Measurements from ENCODE around the gene ZSCAN1. TPM values are rescaled to one million over a fixed set of nuclear protein-coding genes. Genes with fewer than 3 reads are reported as not detected.

ZSCAN1 gene
- total and polyA plus RNA-seq, 4 donors: 0.30 to 1.7 (median 0.88) TPM

DNA sequence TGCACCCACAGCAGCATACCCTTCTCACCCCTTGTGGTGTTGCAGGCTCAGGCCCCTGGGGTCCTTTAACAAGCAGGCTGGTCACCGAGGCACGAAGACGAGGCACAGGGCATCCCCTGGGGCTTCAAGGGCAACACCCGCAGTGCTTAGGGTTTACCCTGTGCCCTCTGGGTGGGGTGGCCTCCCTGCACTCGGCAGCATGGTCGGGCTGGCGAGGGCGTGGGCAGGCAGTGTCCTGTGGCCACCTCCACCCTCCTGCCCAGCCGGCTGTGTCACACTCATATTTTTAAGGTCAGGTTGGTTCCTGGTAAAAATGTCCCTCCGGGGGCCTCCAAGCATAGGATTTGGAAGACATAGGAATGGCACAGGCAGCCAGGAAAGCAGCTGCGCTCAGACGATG, 13.8 kb downstream of the ZSCAN1 start:
- WGBS, 2 donors: 92 to 93% methylated on average over 12 of the region's 12 CpGs
- Histone ChIP-seq H3K9ac (ENCODE audit: insufficient read depth in 1 of 2, low read length in 2 of 2) (no peak overlapping the region), H3K9me3 (ENCODE audit: control insufficient read depth in 4 of 4, insufficient read depth in 3 of 4, low read length in 3 of 4) (peaks cover 0 to 73% (median 10%) of the 10 kb centered on the region in 4 donors), H3K27ac (ENCODE audit: low read depth in 1 of 2, low read length in 1 of 2) (no peak overlapping the region), H3K27me3 (ENCODE audit: control insufficient read depth in 3 of 3, insufficient read depth in 3 of 3, low read length in 2 of 3) (no peaks in the 10 kb centered on the region), H3K4me1 (ENCODE audit: control insufficient read depth in 5 of 5, insufficient read depth in 5 of 5, low read length in 5 of 5) (no peaks in the 10 kb centered on the region), H3K4me3 (no peak overlapping the region), H3K36me3 (ENCODE audit: control insufficient read depth in 4 of 4, insufficient read depth in 4 of 4, low read length in 4 of 4) (peaks cover 0 to 8% (median 0%) of the 10 kb centered on the region in 4 donors)
- TF ChIP-seq, protein P1, sequence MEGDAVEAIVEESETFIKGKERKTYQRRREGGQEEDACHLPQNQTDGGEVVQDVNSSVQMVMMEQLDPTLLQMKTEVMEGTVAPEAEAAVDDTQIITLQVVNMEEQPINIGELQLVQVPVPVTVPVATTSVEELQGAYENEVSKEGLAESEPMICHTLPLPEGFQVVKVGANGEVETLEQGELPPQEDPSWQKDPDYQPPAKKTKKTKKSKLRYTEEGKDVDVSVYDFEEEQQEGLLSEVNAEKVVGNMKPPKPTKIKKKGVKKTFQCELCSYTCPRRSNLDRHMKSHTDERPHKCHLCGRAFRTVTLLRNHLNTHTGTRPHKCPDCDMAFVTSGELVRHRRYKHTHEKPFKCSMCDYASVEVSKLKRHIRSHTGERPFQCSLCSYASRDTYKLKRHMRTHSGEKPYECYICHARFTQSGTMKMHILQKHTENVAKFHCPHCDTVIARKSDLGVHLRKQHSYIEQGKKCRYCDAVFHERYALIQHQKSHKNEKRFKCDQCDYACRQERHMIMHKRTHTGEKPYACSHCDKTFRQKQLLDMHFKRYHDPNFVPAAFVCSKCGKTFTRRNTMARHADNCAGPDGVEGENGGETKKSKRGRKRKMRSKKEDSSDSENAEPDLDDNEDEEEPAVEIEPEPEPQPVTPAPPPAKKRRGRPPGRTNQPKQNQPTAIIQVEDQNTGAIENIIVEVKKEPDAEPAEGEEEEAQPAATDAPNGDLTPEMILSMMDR (IDR thresholded peaks at IDR 0.05; ENCODE audit: control extremely low read depth, extremely low read depth): no peak
- ATAC-seq (ENCODE audit: insufficient read depth, low FRiP score) (no peak), DNase-seq (no peak)

DNA sequence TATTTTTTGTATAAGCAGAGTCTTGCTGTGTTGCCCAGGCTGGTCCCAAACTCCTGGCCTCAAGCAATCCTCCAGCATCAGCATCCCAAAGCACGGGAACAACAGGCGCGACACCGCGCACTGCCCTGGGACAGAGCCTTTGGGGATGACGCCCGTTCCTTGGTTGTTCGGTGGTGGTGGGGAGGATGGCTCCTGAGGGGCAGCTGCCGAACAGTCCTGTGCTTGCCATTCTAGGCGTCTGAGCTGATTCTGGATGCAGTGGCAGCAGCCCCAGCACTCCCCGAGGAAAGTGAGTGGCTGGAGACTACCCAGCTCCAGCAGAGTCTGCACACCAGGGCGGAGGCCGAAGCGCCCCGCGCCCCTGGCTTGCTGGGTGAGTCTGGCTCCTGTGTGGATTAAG, 18.4 kb downstream of the ZSCAN1 start:
- TF ChIP-seq, protein P1 (IDR thresholded peaks at IDR 0.05; ENCODE audit: control extremely low read depth, extremely low read depth): no peak
- no peak for DNase-seq
- H3K9ac ChIP-seq (ENCODE audit: insufficient read depth in 1 of 2, low read length in 2 of 2): no peak overlapping the region
- peaks cover 0 to 73% (median 8%) of the 10 kb centered on the region in 4 donors for H3K9me3 ChIP-seq (ENCODE audit: control insufficient read depth in 4 of 4, insufficient read depth in 3 of 4, low read length in 3 of 4)
- no peaks in the 10 kb centered on the region for H3K27me3 ChIP-seq (ENCODE audit: control insufficient read depth in 3 of 3, insufficient read depth in 3 of 3, low read length in 2 of 3)
- no peak overlapping the region for H3K4me3 ChIP-seq
- peaks cover 0 to 4% (median 0%) of the 10 kb centered on the region in 5 donors for H3K4me1 ChIP-seq (ENCODE audit: control insufficient read depth in 5 of 5, insufficient read depth in 5 of 5, low read length in 5 of 5)
- no peak for ATAC-seq (ENCODE audit: insufficient read depth, low FRiP score)
- no peak overlapping the region for H3K27ac ChIP-seq (ENCODE audit: low read depth in 1 of 2, low read length in 1 of 2)
- peaks cover 0 to 8% (median 0%) of the 10 kb centered on the region in 4 donors for H3K36me3 ChIP-seq (ENCODE audit: control insufficient read depth in 4 of 4, insufficient read depth in 4 of 4, low read length in 4 of 4)
- WGBS, 2 donors: 97 to 99% methylated on average over 16 of the region's 16 CpGs

DNA sequence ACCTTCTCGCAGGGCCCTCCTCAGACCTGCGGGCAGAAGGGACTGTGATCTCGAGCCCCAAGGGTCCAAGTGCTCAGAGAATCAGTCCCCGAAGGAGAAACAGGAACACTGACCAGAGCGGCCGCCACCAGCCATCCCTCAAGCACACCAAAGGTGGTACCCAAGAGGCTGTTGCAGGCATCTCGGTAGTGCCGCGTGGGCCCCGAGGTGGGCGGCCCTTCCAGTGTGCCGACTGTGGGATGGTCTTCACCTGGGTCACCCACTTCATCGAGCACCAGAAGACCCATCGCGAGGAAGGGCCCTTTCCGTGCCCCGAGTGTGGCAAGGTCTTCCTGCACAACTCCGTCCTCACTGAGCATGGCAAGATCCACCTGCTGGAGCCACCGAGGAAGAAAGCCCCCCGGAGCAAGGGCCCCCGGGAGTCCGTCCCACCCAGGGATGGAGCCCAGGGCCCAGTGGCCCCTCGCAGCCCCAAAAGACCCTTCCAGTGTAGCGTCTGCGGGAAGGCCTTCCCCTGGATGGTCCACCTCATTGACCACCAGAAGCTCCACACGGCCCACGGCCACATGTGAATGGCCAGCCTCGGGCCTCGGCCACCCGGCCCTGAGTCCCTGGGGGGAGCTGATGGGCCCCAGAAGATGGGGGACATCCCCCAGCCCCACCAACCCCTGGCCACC, 19.8 kb downstream of the ZSCAN1 start:
- Histone ChIP-seq H3K27me3 (ENCODE audit: control insufficient read depth in 3 of 3, insufficient read depth in 3 of 3, low read length in 2 of 3) (no peaks in the 10 kb centered on the region), H3K9me3 (ENCODE audit: control insufficient read depth in 4 of 4, insufficient read depth in 3 of 4, low read length in 3 of 4) (peaks cover 0 to 67% (median 8%) of the 10 kb centered on the region in 4 donors), H3K4me3 (no peak overlapping the region), H3K4me1 (ENCODE audit: control insufficient read depth in 5 of 5, insufficient read depth in 5 of 5, low read length in 5 of 5) (peaks cover 0 to 8% (median 0%) of the 10 kb centered on the region in 5 donors), H3K36me3 (ENCODE audit: control insufficient read depth in 4 of 4, insufficient read depth in 4 of 4, low read length in 4 of 4) (peaks cover 0 to 8% (median 0%) of the 10 kb centered on the region in 4 donors), H3K9ac (ENCODE audit: insufficient read depth in 1 of 2, low read length in 2 of 2) (no peak overlapping the region), H3K27ac (ENCODE audit: low read depth in 1 of 2, low read length in 1 of 2) (no peak overlapping the region)
- no peak for DNase-seq
- 94% methylated on average over 30 of the region's 30 CpGs for WGBS, 2 donors
- ATAC-seq (ENCODE audit: insufficient read depth, low FRiP score): no peak
- TF ChIP-seq, protein P1 (IDR thresholded peaks at IDR 0.05; ENCODE audit: control extremely low read depth, extremely low read depth): no peak

All from lung (tissue), 12 donors.